ENCODE results near the gene LDB3.

DNA sequence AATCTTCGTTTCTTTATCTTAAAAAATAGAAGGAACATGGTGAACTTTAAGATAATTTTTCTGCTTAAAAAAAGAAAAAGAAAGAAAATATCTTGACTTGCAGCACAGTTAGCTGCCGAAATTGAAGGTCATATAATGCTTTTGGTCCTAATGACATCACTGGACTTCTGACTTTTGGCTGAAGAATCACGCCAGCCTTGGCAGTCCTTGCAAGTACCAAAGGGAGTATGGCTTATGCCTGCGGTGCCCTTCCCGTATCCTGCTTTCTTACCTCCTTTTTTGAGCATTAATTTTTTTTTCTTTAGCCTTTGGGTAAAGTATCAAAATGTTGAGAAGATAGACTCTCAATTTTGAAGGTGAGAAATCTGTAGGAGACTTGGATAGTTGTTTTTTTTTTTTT, 95.1 kb downstream of the LDB3 start:
- TF ChIP-seq, protein P1, sequence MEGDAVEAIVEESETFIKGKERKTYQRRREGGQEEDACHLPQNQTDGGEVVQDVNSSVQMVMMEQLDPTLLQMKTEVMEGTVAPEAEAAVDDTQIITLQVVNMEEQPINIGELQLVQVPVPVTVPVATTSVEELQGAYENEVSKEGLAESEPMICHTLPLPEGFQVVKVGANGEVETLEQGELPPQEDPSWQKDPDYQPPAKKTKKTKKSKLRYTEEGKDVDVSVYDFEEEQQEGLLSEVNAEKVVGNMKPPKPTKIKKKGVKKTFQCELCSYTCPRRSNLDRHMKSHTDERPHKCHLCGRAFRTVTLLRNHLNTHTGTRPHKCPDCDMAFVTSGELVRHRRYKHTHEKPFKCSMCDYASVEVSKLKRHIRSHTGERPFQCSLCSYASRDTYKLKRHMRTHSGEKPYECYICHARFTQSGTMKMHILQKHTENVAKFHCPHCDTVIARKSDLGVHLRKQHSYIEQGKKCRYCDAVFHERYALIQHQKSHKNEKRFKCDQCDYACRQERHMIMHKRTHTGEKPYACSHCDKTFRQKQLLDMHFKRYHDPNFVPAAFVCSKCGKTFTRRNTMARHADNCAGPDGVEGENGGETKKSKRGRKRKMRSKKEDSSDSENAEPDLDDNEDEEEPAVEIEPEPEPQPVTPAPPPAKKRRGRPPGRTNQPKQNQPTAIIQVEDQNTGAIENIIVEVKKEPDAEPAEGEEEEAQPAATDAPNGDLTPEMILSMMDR (IDR thresholded peaks at IDR 0.05) = no peak
- no peak for TF ChIP-seq POLR2A (IDR thresholded peaks at IDR 0.05)

Measured in heart left ventricle (tissue), 13 donors.